Loucy (cell line): ENCODE results near the gene HS3ST5.

Source experiments
- H2AFZ ChIP-seq: fragments of 200-600 bp; sonication (generic); 2 replicates; pipeline ENCODE4 v1.6.0; 2016; ENCODE audit warnings: antibody characterized with exemption, mild to moderate bottlenecking, low read length, moderate library complexity
- H3F3A ChIP-seq: fragments of 200-600 bp; 2 replicates; pipeline ENCODE4 v1.6.0; 2016; ENCODE audit warnings: antibody characterized with exemption, low read depth, mild to moderate bottlenecking
- H3K27me3 ChIP-seq: fragments of 200-600 bp; sonication (generic); 2 replicates; pipeline ENCODE4 v1.6.1; 2014; ENCODE audit warnings: low read length, mild to moderate bottlenecking; ENCODE audit not compliant: insufficient read depth, poor library complexity, severe bottlenecking
- H3K36me3 ChIP-seq: fragments of 200-600 bp; sonication (generic); 2 replicates; pipeline ENCODE4 v1.6.1; 2016; ENCODE audit warnings: low read length; ENCODE audit not compliant: insufficient read depth
- H3K4me1 ChIP-seq: fragments of 200-600 bp; sonication (generic); 2 replicates; pipeline ENCODE4 v1.5.1; 2014; ENCODE audit warnings: low read length, mild to moderate bottlenecking; ENCODE audit not compliant: insufficient read depth, poor library complexity, severe bottlenecking
- H3K4me2 ChIP-seq: fragments of 200-600 bp; sonication (generic); 2 replicates; pipeline ENCODE4 v1.6.0; 2014; ENCODE audit warnings: antibody characterized with exemption, low read length, low read depth, mild to moderate bottlenecking; ENCODE audit not compliant: poor library complexity, severe bottlenecking
- H3K4me3 ChIP-seq: fragments of 200-600 bp; sonication (generic); 2 replicates; pipeline ENCODE4 v1.5.1; 2014; ENCODE audit warnings: low read length, mild to moderate bottlenecking, mixed read lengths; ENCODE audit not compliant: poor library complexity, severe bottlenecking
- H3K79me2 ChIP-seq: fragments of 200-600 bp; sonication (generic); 2 replicates; pipeline ENCODE4 v1.6.1; 2014; ENCODE audit warnings: low read length; ENCODE audit not compliant: insufficient read depth
- H3K9ac ChIP-seq: fragments of 200-600 bp; sonication (generic); 2 replicates; pipeline ENCODE4 v1.6.0; 2014; ENCODE audit warnings: mild to moderate bottlenecking, low read depth, low read length, moderate library complexity; ENCODE audit not compliant: poor library complexity, severe bottlenecking
- H3K9me2 ChIP-seq: fragments of 200-600 bp; sonication (generic); replicated peaks from 2 replicates; pipeline ENCODE4 v1.6.1; 2016; ENCODE audit warnings: low read depth, low read length, mixed read lengths
- H3K9me3 ChIP-seq: fragments of 200-600 bp; sonication (generic); 2 replicates; pipeline ENCODE4 v1.6.1; 2014; ENCODE audit warnings: mild to moderate bottlenecking, antibody characterized with exemption, low read length, low read depth; ENCODE audit not compliant: insufficient read depth
- H4K20me1 ChIP-seq: fragments of 200-600 bp; sonication (generic); 2 replicates; pipeline ENCODE4 v1.6.0; 2014; ENCODE audit warnings: antibody characterized with exemption, low read length, mild to moderate bottlenecking; ENCODE audit not compliant: insufficient read depth, poor library complexity, severe bottlenecking
- CTCF ChIP-seq: fragments of 200-600 bp; sonication (generic); conservative IDR thresholded peaks from 2 replicates; pipeline ENCODE4 v1.5.1; 2014; ENCODE audit warnings: mild to moderate bottlenecking, antibody characterized with exemption, low read length
- EZH2phosphoT487 ChIP-seq: fragments of 200-600 bp; IDR thresholded peaks from 2 replicates; pipeline ENCODE4 v1.6.1; 2018; ENCODE audit warnings: antibody characterized with exemption, mild to moderate bottlenecking, moderate library complexity, borderline replicate concordance

HS3ST5 gene

GRCh38 chr6:114075777-114076176, 267.0 kb downstream of the HS3ST5 start:
- Histone ChIP-seq H3K4me3 (no peak overlapping the region), H3K9me3 (no peaks in the 10 kb centered on the region; the same call in 1 of the 2 replicates), H3F3A (no peaks in the 10 kb centered on the region), H3K4me2 (no peak overlapping the region), H3K9me2 (no peaks in the 10 kb centered on the region), H2AFZ (peak overlapping the region; percentile 26; the same call in 1 of the 2 replicates), H3K36me3 (no peaks in the 10 kb centered on the region), H4K20me1 (no peaks in the 10 kb centered on the region), H3K79me2 (no peaks in the 10 kb centered on the region), H3K9ac (no peak overlapping the region), H3K27me3 (no peaks in the 10 kb centered on the region), H3K4me1 (no peaks in the 10 kb centered on the region)
- TF ChIP-seq EZH2phosphoT487: no peak
- TF ChIP-seq CTCF: no peak

GRCh38 chr6:114075300-114075699, 267.5 kb downstream of the HS3ST5 start:
- Histone ChIP-seq H3K4me3 (no peak overlapping the region), H3F3A (no peaks in the 10 kb centered on the region), H3K36me3 (no peaks in the 10 kb centered on the region), H3K79me2 (no peaks in the 10 kb centered on the region), H3K27me3 (no peaks in the 10 kb centered on the region), H3K9ac (no peak overlapping the region), H3K9me2 (no peaks in the 10 kb centered on the region), H3K4me1 (no peaks in the 10 kb centered on the region), H3K4me2 (no peak overlapping the region), H3K9me3 (no peaks in the 10 kb centered on the region; the same call in 1 of the 2 replicates), H4K20me1 (no peaks in the 10 kb centered on the region), H2AFZ (no peak overlapping the region)
- no peak for TF ChIP-seq CTCF
- no peak for TF ChIP-seq EZH2phosphoT487

DNA sequence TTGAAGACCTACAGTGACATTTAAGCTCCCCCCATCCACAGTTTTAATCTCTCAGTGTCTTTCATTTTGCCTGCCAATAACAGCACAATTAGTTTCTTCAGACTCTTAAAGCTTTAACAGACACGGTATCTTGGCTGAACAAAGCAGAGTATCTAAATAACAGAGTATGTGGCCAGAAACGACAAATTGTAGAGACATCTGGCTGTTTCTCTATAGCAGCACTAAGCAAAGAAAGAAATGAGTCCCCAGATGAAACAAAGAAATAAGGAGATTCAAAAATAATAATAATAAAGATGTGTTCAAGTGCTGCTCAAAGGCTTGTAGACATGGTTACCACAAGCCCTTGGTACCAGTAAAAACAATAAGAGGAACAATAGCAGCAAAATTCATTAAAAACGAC, 274.1 kb downstream of the HS3ST5 start:
- H3K4me2 ChIP-seq: no peak overlapping the region
- H3K79me2 ChIP-seq: no peaks in the 10 kb centered on the region
- no peaks in the 10 kb centered on the region for H3K36me3 ChIP-seq
- no peak for TF ChIP-seq EZH2phosphoT487
- no peak for TF ChIP-seq CTCF
- H2AFZ ChIP-seq: no peak overlapping the region
- H3F3A ChIP-seq: no peaks in the 10 kb centered on the region
- H3K9me2 ChIP-seq: no peaks in the 10 kb centered on the region
- H3K9me3 ChIP-seq: no peaks in the 10 kb centered on the region; the same call in 1 of the 2 replicates
- no peaks in the 10 kb centered on the region for H3K27me3 ChIP-seq
- no peaks in the 10 kb centered on the region for H3K4me1 ChIP-seq
- no peaks in the 10 kb centered on the region for H4K20me1 ChIP-seq
- H3K4me3 ChIP-seq: no peak overlapping the region
- no peak overlapping the region for H3K9ac ChIP-seq
